Measurements from ENCODE around the gene OCLN. TPM values are rescaled to one million over a fixed set of nuclear protein-coding genes. Genes with fewer than 3 reads are reported as not detected.
A peak's percentile ranks its signal among the peaks of the same experiment; 100 is the strongest.
"Not testable (repeated sequence)": the region's sequence is repeated elsewhere in the genome, so short reads cannot be mapped to it uniquely, and the experiment has no call there.

OCLN gene
- total RNA-seq, 1 experiment from 2014 or later: 102 TPM

DNA sequence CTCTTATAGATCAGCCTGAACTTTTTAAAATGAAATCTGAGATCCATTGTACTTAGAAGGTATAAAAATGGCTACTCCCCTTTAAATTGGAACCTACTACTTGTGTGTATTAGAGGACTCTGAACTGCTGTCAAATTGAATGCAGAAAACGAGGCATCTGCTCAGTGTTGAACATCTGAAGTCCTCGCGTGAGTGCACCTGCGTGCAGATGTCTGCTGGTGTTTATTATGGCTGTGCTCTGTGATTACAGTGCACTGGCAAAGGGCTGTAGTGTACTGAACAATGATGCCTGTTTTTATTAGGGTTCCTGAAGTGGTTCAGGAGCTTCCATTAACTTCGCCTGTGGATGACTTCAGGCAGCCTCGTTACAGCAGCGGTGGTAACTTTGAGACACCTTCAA, 52.0 kb downstream of the OCLN start:
- H3K4me1 ChIP-seq (ENCODE audit: control insufficient read depth, insufficient read depth, low read length); in situ Hi-C loops (cut with HindIII; ENCODE audit: low pct_unique_long_range_greater_than_20kb, low sequenced_read_pairs); H3K4me3 ChIP-seq (ENCODE audit: low read depth in 2 of 2, low read length in 2 of 2); H3K36me3 ChIP-seq (ENCODE audit: control insufficient read depth, insufficient read depth, low read length); H3K9me3 ChIP-seq (ENCODE audit: control insufficient read depth, insufficient read depth, low read depth, low read length); BruUV-seq (replicated peaks); CTCF ChIA-PET; DNase-seq (ENCODE audit: low read depth, low spot score); H3K27me3 ChIP-seq (ENCODE audit: control insufficient read depth, insufficient read depth, low read length); H3K27ac ChIP-seq (ENCODE audit: low read length); POLR2A ChIA-PET; ATAC-seq; intact Hi-C loops (cut with micrococcal nuclease; ENCODE audit: unreplicated experiment): not testable (repeated sequence)

DNA sequence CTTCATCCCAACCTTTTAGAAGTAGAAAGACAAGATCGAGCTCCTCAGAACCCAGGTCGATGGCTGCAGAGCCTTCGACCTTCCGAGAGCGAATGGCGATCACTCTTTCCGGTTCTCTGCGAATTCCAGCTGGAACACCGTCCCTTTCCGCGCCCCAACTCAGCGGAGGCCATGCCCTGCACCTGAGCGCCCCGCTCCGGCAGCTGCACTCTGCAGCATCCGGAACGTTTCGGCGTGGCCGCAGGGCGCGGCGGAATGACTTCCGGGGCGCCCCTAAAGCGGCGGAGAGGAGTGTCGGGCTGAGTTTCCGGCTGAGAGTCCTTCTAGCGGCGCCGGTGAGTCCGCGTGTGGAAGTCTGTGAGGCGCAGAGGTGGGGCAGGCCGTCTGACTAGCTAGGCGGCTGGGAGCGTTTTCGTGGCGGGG, 67.3 kb downstream of the OCLN start, which contains the start of gene GTF2H2C:
Gene GTF2H2C, plus strand, starts transcription at position 284 of the 423 bp plus-strand sequence. CDS start 4,942 bp downstream, outside the sequence.
- DNase-seq (ENCODE audit: low read depth, low spot score); in situ Hi-C loops (cut with HindIII; ENCODE audit: low pct_unique_long_range_greater_than_20kb, low sequenced_read_pairs); H3K4me1 ChIP-seq (ENCODE audit: control insufficient read depth, insufficient read depth, low read length); H3K36me3 ChIP-seq (ENCODE audit: control insufficient read depth, insufficient read depth, low read length); intact Hi-C loops (cut with micrococcal nuclease; ENCODE audit: unreplicated experiment); H3K27me3 ChIP-seq (ENCODE audit: control insufficient read depth, insufficient read depth, low read length); CTCF ChIA-PET; H3K9me3 ChIP-seq (ENCODE audit: control insufficient read depth, insufficient read depth, low read depth, low read length); BruUV-seq (replicated peaks); POLR2A ChIA-PET: not testable (repeated sequence)
- TF ChIP-seq, protein P1, sequence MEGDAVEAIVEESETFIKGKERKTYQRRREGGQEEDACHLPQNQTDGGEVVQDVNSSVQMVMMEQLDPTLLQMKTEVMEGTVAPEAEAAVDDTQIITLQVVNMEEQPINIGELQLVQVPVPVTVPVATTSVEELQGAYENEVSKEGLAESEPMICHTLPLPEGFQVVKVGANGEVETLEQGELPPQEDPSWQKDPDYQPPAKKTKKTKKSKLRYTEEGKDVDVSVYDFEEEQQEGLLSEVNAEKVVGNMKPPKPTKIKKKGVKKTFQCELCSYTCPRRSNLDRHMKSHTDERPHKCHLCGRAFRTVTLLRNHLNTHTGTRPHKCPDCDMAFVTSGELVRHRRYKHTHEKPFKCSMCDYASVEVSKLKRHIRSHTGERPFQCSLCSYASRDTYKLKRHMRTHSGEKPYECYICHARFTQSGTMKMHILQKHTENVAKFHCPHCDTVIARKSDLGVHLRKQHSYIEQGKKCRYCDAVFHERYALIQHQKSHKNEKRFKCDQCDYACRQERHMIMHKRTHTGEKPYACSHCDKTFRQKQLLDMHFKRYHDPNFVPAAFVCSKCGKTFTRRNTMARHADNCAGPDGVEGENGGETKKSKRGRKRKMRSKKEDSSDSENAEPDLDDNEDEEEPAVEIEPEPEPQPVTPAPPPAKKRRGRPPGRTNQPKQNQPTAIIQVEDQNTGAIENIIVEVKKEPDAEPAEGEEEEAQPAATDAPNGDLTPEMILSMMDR (IDR thresholded peaks at IDR 0.05): peak; percentile 58
- TF ChIP-seq POLR2AphosphoS5 (IDR thresholded peaks at IDR 0.05; ENCODE audit: low read depth, low read length): peak; percentile 58
- peak within 1 kb of the TSS; percentile 42 to 56 for H3K4me3 ChIP-seq (ENCODE audit: low read depth in 2 of 2, low read length in 2 of 2)
- ATAC-seq: peak; percentile 99
- H3K27ac ChIP-seq (ENCODE audit: low read length): peak within 1 kb of the TSS; percentile 84

DNA sequence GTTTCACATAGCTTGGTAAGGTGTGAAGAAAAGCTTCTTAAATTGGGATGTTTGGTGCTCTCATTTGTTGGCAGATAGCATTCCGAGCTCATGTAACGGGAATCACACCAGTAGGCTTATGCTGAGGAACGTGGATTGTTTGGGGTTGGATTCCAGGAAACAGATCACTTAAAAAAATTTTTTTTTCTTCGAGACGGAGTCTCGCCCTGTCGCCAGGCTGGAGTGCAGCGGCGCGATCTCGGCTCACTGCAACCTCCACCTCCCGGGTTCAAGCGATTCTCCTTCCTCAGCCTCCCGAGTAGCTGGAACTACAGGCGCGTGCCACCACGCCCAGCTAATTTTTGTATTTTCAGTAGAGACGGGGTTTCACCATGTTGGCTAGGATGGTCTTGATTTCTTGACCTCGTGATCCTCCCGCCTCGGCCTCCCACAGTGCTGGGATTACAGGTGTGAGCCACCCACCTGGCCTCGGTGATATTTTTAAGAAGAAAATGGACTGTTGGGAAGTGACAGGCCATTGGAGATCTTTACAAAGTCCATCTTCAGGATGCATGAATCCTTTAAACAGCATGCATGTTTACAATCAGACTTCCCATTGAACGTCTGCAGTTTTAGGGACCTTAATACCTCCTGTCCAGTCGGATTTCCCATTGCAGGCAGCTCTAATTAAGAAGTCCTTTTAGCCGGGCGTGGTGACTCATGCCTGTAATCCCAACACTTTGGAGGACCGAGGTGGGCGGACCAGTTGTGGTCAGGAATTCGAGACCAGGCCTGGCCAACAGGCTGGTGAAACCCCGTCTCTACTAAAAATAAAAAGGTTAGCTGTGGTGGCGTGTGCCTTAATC, 68.2 kb downstream of the OCLN start:
- BruUV-seq (replicated peaks); POLR2A ChIA-PET; DNase-seq (ENCODE audit: low read depth, low spot score); in situ Hi-C loops (cut with HindIII; ENCODE audit: low pct_unique_long_range_greater_than_20kb, low sequenced_read_pairs); H3K9me3 ChIP-seq (ENCODE audit: control insufficient read depth, insufficient read depth, low read depth, low read length); intact Hi-C loops (cut with micrococcal nuclease; ENCODE audit: unreplicated experiment); H3K36me3 ChIP-seq (ENCODE audit: control insufficient read depth, insufficient read depth, low read length); H3K27me3 ChIP-seq (ENCODE audit: control insufficient read depth, insufficient read depth, low read length); H3K4me1 ChIP-seq (ENCODE audit: control insufficient read depth, insufficient read depth, low read length); CTCF ChIA-PET: not testable (repeated sequence)
- H3K27ac ChIP-seq (ENCODE audit: low read length): peak overlapping the region; percentile 70
- ATAC-seq: peak; percentile 7; the same call in 1 of the 2 replicates
- H3K4me3 ChIP-seq (ENCODE audit: low read depth in 2 of 2, low read length in 2 of 2): peak overlapping the region; percentile 42 to 54

DNA sequence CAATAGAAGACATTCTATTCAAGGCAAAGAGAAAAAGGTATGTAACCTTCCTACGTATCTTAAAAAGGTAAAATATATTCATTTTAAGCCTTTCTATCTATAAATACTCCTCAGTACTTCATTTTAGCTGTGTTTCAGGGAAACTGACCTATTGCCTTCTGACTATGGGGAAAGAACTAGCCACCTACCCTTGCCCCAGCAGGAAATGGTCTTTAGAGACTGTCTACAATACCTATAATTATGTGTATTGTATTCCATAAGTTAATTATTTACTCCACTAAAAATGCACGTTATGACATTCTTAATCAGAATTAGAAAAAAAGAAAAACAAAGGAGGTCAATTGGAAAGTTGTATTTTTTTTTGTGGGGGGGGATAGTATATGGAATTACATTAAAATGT, 73.6 kb downstream of the OCLN start:
- ATAC-seq; intact Hi-C loops (cut with micrococcal nuclease; ENCODE audit: unreplicated experiment); H3K27me3 ChIP-seq (ENCODE audit: control insufficient read depth, insufficient read depth, low read length); H3K36me3 ChIP-seq (ENCODE audit: control insufficient read depth, insufficient read depth, low read length); H3K4me1 ChIP-seq (ENCODE audit: control insufficient read depth, insufficient read depth, low read length); in situ Hi-C loops (cut with HindIII; ENCODE audit: low pct_unique_long_range_greater_than_20kb, low sequenced_read_pairs); CTCF ChIA-PET; POLR2A ChIA-PET; H3K27ac ChIP-seq (ENCODE audit: low read length); BruUV-seq (replicated peaks); H3K4me3 ChIP-seq (ENCODE audit: low read depth in 2 of 2, low read length in 2 of 2); DNase-seq (ENCODE audit: low read depth, low spot score); H3K9me3 ChIP-seq (ENCODE audit: control insufficient read depth, insufficient read depth, low read depth, low read length): not testable (repeated sequence)

DNA sequence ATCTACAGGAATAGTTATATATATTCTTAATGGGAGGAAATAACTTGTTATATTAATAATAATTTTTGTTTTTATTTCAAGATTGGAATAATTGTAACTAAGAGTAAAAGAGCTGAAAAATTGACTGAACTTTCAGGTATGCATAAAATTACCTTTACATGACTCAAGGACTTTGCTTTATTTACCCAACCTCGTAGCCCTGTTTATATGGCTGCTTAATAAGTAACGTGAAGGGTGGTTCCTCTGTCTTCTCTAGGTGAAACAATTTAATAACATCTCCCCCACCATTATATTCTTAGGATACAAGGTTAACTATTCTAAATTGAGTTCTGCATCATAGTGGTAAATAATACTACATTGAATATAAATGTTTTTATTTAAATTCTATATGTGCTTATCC, 75.5 kb downstream of the OCLN start:
- H3K27ac ChIP-seq (ENCODE audit: low read length); POLR2A ChIA-PET; ATAC-seq; CTCF ChIA-PET; BruUV-seq (replicated peaks); H3K4me3 ChIP-seq (ENCODE audit: low read depth in 2 of 2, low read length in 2 of 2); DNase-seq (ENCODE audit: low read depth, low spot score); intact Hi-C loops (cut with micrococcal nuclease; ENCODE audit: unreplicated experiment); H3K27me3 ChIP-seq (ENCODE audit: control insufficient read depth, insufficient read depth, low read length); H3K9me3 ChIP-seq (ENCODE audit: control insufficient read depth, insufficient read depth, low read depth, low read length); H3K36me3 ChIP-seq (ENCODE audit: control insufficient read depth, insufficient read depth, low read length); in situ Hi-C loops (cut with HindIII; ENCODE audit: low pct_unique_long_range_greater_than_20kb, low sequenced_read_pairs); H3K4me1 ChIP-seq (ENCODE audit: control insufficient read depth, insufficient read depth, low read length): not testable (repeated sequence)

DNA sequence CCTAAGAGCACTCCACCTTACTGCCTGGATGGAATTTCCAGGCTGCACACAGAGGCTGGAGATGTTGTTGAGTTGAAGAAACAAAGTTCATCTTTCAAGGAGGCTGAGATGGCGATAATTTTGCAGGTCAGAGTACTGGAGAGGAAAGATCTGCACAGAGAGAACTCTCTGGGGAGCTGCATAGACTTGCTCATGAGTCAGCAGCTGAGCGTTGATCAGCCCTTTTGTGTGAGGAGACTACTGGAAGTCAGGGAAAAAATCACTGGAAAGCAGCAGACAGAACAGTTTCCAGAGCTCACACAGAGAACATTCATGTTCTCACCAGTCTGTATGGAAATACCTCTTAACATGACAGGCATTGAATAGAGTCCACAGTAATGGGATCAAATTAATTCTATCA, 90.8 kb downstream of the OCLN start:
- H3K36me3 ChIP-seq (ENCODE audit: control insufficient read depth, insufficient read depth, low read length); H3K27ac ChIP-seq (ENCODE audit: low read length); POLR2A ChIA-PET; intact Hi-C loops (cut with micrococcal nuclease; ENCODE audit: unreplicated experiment); H3K4me1 ChIP-seq (ENCODE audit: control insufficient read depth, insufficient read depth, low read length); BruUV-seq (replicated peaks); H3K27me3 ChIP-seq (ENCODE audit: control insufficient read depth, insufficient read depth, low read length); CTCF ChIA-PET; DNase-seq (ENCODE audit: low read depth, low spot score); H3K4me3 ChIP-seq (ENCODE audit: low read depth in 2 of 2, low read length in 2 of 2); in situ Hi-C loops (cut with HindIII; ENCODE audit: low pct_unique_long_range_greater_than_20kb, low sequenced_read_pairs); ATAC-seq; H3K9me3 ChIP-seq (ENCODE audit: control insufficient read depth, insufficient read depth, low read depth, low read length): not testable (repeated sequence)

All from Panc1 (cell line).